Fibroblast of the aortic adventitia (primary cell): Measurements from ENCODE around the gene TLCD3A. TPM values are rescaled to one million over a fixed set of nuclear protein-coding genes. Genes with fewer than 3 reads are reported as not detected.

ENCODE experiments used
- DNase-seq: peaks from one replicate; pipeline ENCODE4 v3.0.0-alpha.2; 2010; ENCODE audit warnings: low read depth
- H3K4me3 ChIP-seq: 2 replicates; pipeline ENCODE4 v1.5.1; 2011; ENCODE audit warnings: low read depth, mild to moderate bottlenecking, control low read depth, low read length, moderate library complexity
- CTCF ChIP-seq: IDR thresholded peaks from 2 replicates; pipeline ENCODE4 v1.5.1; 2011; ENCODE audit warnings: mild to moderate bottlenecking, low read length, control low read depth, inconsistent platforms; ENCODE audit not compliant: insufficient read depth
- total RNA-seq: library from RNA; depleted of rRNA; stranded (reverse); fragments of >200 nt; gene quantifications from 2 replicates; pipeline ENCODE4 v1.2.3, GENCODE V29; 2012; ENCODE audit warnings: low replicate concordance

TLCD3A gene
- total RNA-seq, 1 donor: 27.5 TPM

DNA sequence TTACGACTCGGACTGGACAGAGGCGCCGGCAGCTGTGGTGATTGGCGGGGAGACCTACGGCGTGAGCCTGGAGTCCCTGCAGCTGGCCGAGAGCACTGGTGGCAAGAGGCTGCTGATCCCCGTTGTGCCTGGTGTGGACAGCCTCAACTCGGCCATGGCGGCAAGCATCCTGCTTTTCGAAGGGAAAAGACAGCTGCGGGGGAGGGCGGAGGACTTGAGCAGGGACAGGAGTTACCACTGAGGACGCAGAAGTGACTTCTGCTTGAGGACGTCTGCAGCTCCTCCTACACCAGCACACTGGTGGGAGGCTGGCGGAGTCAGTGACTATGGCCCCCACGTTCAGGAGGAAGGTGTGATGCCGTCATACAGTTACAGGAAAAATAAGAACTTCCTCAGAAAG lies 59.4 kb downstream of the TLCD3A start:
- no peak for DNase-seq
- H3K4me3 ChIP-seq: no peak overlapping the region
- no peak for TF ChIP-seq CTCF

DNA sequence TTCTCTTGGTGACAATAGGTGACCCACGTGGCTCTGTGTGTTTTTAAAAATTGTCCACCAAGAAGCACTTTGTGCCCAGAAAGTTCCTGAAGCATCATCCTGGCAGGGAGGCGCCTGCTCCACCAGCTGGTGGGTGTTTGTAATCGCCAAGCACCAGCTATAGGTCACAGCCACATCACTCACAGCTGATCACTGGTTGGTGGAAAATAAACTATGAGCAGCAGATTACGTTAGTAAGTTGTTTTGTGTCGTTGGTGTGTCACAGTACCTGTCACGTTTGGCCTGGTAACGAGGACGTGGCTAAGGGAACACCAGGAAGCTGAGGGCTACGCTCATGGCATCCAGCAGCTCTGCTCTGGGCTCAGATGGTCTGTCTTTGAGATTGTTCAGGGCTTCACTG lies 59.9 kb downstream of the TLCD3A start:
- DNase-seq: no peak
- no peak overlapping the region for H3K4me3 ChIP-seq
- TF ChIP-seq CTCF: no peak

Other genes with a start within 250 kb of the TLCD3A start
- gene VPS53, start 17.8 kb upstream of the TLCD3A start, total RNA-seq: 14.3 and 29.5 TPM in 2 replicates
- 16.7 and 21.3 TPM in 2 replicates for gene GEMIN4, start 19.7 kb downstream of the TLCD3A start, total RNA-seq
- 49.9 and 75.6 TPM in 2 replicates for gene GLOD4, start 49.7 kb downstream of the TLCD3A start, total RNA-seq
- gene MRM3, start 49.8 kb downstream of the TLCD3A start, total RNA-seq: 15.8 and 21.7 TPM in 2 replicates
- 5.1 and 18.1 TPM in 2 replicates for gene NXN, start 247.2 kb downstream of the TLCD3A start, total RNA-seq